MM.1S (cell line): ENCODE data around the gene APOA5.

ENCODE experiments used
- DNase-seq: peaks from one replicate; pipeline ENCODE4 v3.0.0-alpha.2; 2015
- H2AFZ ChIP-seq: fragments of 300-600 bp; sonication (generic); 2 replicates; pipeline ENCODE4 v1.6.0; 2016; ENCODE audit warnings: antibody characterized with exemption, low read length
- H3F3A ChIP-seq: fragments of 300-600 bp; sonication (generic); 2 replicates; pipeline ENCODE4 v1.6.1; 2016; ENCODE audit warnings: mild to moderate bottlenecking, antibody characterized with exemption, low read length, moderate library complexity, mixed read lengths; ENCODE audit not compliant: insufficient read depth
- H3K27ac ChIP-seq: fragments of 300-600 bp; sonication (generic); 2 replicates; pipeline ENCODE4 v1.5.1; 2016; ENCODE audit warnings: mild to moderate bottlenecking, low read length
- H3K27me3 ChIP-seq: fragments of 300-600 bp; sonication (generic); replicated peaks from 2 replicates; pipeline ENCODE4 v1.6.0; 2016; ENCODE audit warnings: low read length; ENCODE audit not compliant: insufficient read depth
- H3K36me3 ChIP-seq: fragments of 300-600 bp; sonication (generic); replicated peaks from 2 replicates; pipeline ENCODE4 v1.6.1; 2016; ENCODE audit warnings: mild to moderate bottlenecking, low read length, mixed read lengths; ENCODE audit not compliant: insufficient read depth
- H3K4me1 ChIP-seq: fragments of 300-600 bp; sonication (generic); 2 replicates; pipeline ENCODE4 v1.6.1; 2016; ENCODE audit warnings: low read length, mixed read lengths
- H3K4me2 ChIP-seq: fragments of 300-600 bp; sonication (generic); 2 replicates; pipeline ENCODE4 v1.6.0; 2016; ENCODE audit warnings: low read depth, low read length
- H3K4me3 ChIP-seq: fragments of 300-600 bp; sonication (generic); 2 replicates; pipeline ENCODE4 v1.5.1; 2016; ENCODE audit warnings: low read length, mixed read lengths
- H3K79me2 ChIP-seq: fragments of 300-600 bp; sonication (generic); 2 replicates; pipeline ENCODE4 v1.6.1; 2016; ENCODE audit warnings: mixed run types, low read length, mixed read lengths
- H3K9ac ChIP-seq: fragments of 300-600 bp; sonication (generic); 2 replicates; pipeline ENCODE4 v1.6.1; 2016; ENCODE audit warnings: low read length, mixed read lengths
- H3K9me2 ChIP-seq: fragments of 300-600 bp; sonication (generic); replicated peaks from 2 replicates; pipeline ENCODE4 v1.6.1; 2016; ENCODE audit warnings: mild to moderate bottlenecking, low read length, mixed read lengths; ENCODE audit not compliant: insufficient read depth
- H3K9me3 ChIP-seq: fragments of 300-600 bp; sonication (generic); replicated peaks from 2 replicates; pipeline ENCODE4 v1.6.1; 2016; ENCODE audit warnings: mild to moderate bottlenecking, low read length, mixed read lengths; ENCODE audit not compliant: insufficient read depth
- H4K20me1 ChIP-seq: fragments of 300-600 bp; sonication (generic); 2 replicates; pipeline ENCODE4 v1.6.1; 2016; ENCODE audit warnings: mild to moderate bottlenecking, low read length, moderate library complexity, mixed read lengths; ENCODE audit not compliant: insufficient read depth
- CTCF ChIP-seq: fragments of 300-600 bp; sonication (generic); IDR thresholded peaks from 2 replicates; pipeline ENCODE4 v1.5.1; 2016; ENCODE audit warnings: antibody characterized with exemption, low read length, mixed read lengths
- EZH2 ChIP-seq: fragments of 300-600 bp; sonication (generic); optimal IDR thresholded peaks from 2 replicates; pipeline ENCODE3; 2017; ENCODE audit warnings: low read depth, mild to moderate bottlenecking, antibody characterized with exemption, low read length, mixed read lengths
- EZH2phosphoT487 ChIP-seq: fragments of 300-600 bp; sonication (generic); IDR thresholded peaks from 2 replicates; pipeline ENCODE4 v1.6.1; 2018; ENCODE audit warnings: antibody characterized with exemption, low read length

Gene APOA5

GRCh38 chr11:116831790-116832349 lies 40.2 kb upstream of the APOA5 start:
- H3K27ac ChIP-seq: no peak overlapping the region
- H3K4me3 ChIP-seq: no peak overlapping the region
- no peaks in the 10 kb centered on the region for H3K9me3 ChIP-seq
- H3K4me2 ChIP-seq: no peak overlapping the region
- no peak overlapping the region for H3K9ac ChIP-seq
- H3K4me1 ChIP-seq: 0 out of 2 replicates have a peak, but pooled peaks cover 3% of the 10 kb centered on the region
- TF ChIP-seq EZH2phosphoT487: no peak
- no peak for TF ChIP-seq EZH2
- TF ChIP-seq CTCF: no peak
- H3K36me3 ChIP-seq: no peaks in the 10 kb centered on the region
- H3K9me2 ChIP-seq: no peaks in the 10 kb centered on the region
- no peaks in the 10 kb centered on the region for H3K27me3 ChIP-seq
- H3K79me2 ChIP-seq: no peaks in the 10 kb centered on the region
- no peak overlapping the region for H2AFZ ChIP-seq
- no peak for DNase-seq
- H3F3A ChIP-seq: no peaks in the 10 kb centered on the region
- no peaks in the 10 kb centered on the region for H4K20me1 ChIP-seq

GRCh38 chr11:116830184-116830912 lies 38.7 kb upstream of the APOA5 start:
- Histone ChIP-seq H3K36me3 (no peaks in the 10 kb centered on the region), H3K79me2 (no peaks in the 10 kb centered on the region), H3K9me2 (no peaks in the 10 kb centered on the region), H3K4me2 (no peak overlapping the region), H3K9me3 (no peaks in the 10 kb centered on the region), H3F3A (no peaks in the 10 kb centered on the region), H4K20me1 (no peaks in the 10 kb centered on the region), H3K27me3 (no peaks in the 10 kb centered on the region), H2AFZ (no peak overlapping the region), H3K4me3 (no peak overlapping the region), H3K4me1 (no peaks in the 10 kb centered on the region), H3K27ac (no peak overlapping the region), H3K9ac (no peak overlapping the region)
- no peak for DNase-seq
- TF ChIP-seq EZH2phosphoT487: no peak
- no peak for TF ChIP-seq CTCF
- TF ChIP-seq EZH2: no peak

GRCh38 chr11:116829525-116830183 lies 38.0 kb upstream of the APOA5 start, which contains the start of gene APOC3:
Gene APOC3, plus strand, starts transcription at chr11:116829907. Its CDS starts 676 bp downstream, at chr11:116830583.
- Histone ChIP-seq H3K9me3 (no peaks in the 10 kb centered on the region), H3K4me3 (no peak within 1 kb of the TSS), H4K20me1 (no peaks in the 10 kb centered on the region), H3K4me1 (no peaks in the 10 kb centered on the region), H2AFZ (no peak within 1 kb of the TSS), H3K9me2 (no peaks in the 10 kb centered on the region), H3K27ac (no peak within 1 kb of the TSS), H3K27me3 (no peaks in the 10 kb centered on the region), H3K36me3 (no peaks in the 10 kb centered on the region), H3F3A (no peaks in the 10 kb centered on the region), H3K79me2 (no peaks in the 10 kb centered on the region), H3K4me2 (no peak within 1 kb of the TSS), H3K9ac (no peak within 1 kb of the TSS)
- DNase-seq: no peak
- TF ChIP-seq EZH2: no peak
- TF ChIP-seq EZH2phosphoT487: no peak
- TF ChIP-seq CTCF: no peak
